Cardiac septum (tissue), 1 donor: ENCODE data around the gene TOMM20. TPM values are rescaled to one million over a fixed set of nuclear protein-coding genes. Genes with fewer than 3 reads are reported as not detected.
"Not testable (repeated sequence)": the region's sequence is repeated elsewhere in the genome, so short reads cannot be mapped to it uniquely, and the experiment has no call there.

Experiments
- DNase-seq: peaks from one replicate; pipeline ENCODE4 v3.0.0-alpha.2; 2020; ENCODE audit warnings: low spot score
- intact Hi-C: fragments of 100-400 bp; cut with DNase I; formaldehyde crosslinking; loops from one replicate; pipeline ENCODE4 v1.14.0; 2022
- total RNA-seq: library from RNA; stranded (reverse); fragmentation: NEBNext Ultra II Directional; extraction: Animal tissue kit (Norgen Biotek cat#: 25700); gene quantifications from one replicate; pipeline ENCODE4 v1.2.1, GENCODE V29; 2021
- donor health status: DM: no; HTN: no; CAD: no.

Gene TOMM20
- total RNA-seq, 1 donor from 2014 or later, result 81.9 TPM

- intact Hi-C loops, result no loop called here
- peak; percentile 43 for DNase-seq
Measured at GRCh38 chr1:235090406-235091069, 38.1 kb downstream of the TOMM20 start.

GRCh38 chr1:235088907-235089306 lies 39.7 kb downstream of the TOMM20 start:
- DNase-seq, result peak; percentile 44
- intact Hi-C loops, result no loop called here

GRCh38 chr1:235088430-235088829 lies 40.2 kb downstream of the TOMM20 start:
- no peak for DNase-seq
- intact Hi-C loops, result no loop called here

GRCh38 chr1:235087906-235088305 lies 40.7 kb downstream of the TOMM20 start:
- intact Hi-C loops, result no loop called here
- DNase-seq, result peak; percentile 54

GRCh38 chr1:235085411-235086117 lies 43.1 kb downstream of the TOMM20 start:
- DNase-seq, intact Hi-C loops: not testable (repeated sequence)

- DNase-seq, result not testable (repeated sequence)
- intact Hi-C loops, result loop anchor here (5.0 kb wide), 1 partner anchor 218 kb away; no protein-coding TSS in a partner anchor
Measured at GRCh38 chr1:235080788-235081187, 47.8 kb downstream of the TOMM20 start.

GRCh38 chr1:235080297-235080657 lies 48.4 kb downstream of the TOMM20 start:
- not testable (repeated sequence) for DNase-seq
- intact Hi-C loops, result loop anchor here (5.0 kb wide), 1 partner anchor 218 kb away; no protein-coding TSS in a partner anchor

- intact Hi-C loops, result loop anchor here (5.0 kb wide), 1 partner anchor 217 kb away; no protein-coding TSS in a partner anchor
- no peak for DNase-seq
Measured at GRCh38 chr1:235079443-235080296, 49.0 kb downstream of the TOMM20 start.

- DNase-seq, result no peak
Measured at GRCh38 chr1:235078480-235079381, 49.9 kb downstream of the TOMM20 start.

GRCh38 chr1:235077571-235078479 lies 50.8 kb downstream of the TOMM20 start:
- no peak for DNase-seq
- intact Hi-C loops, result no loop called here

More at GRCh38 chr1:235078480-235079381, 49.9 kb downstream of the TOMM20 start:
- intact Hi-C loops, result no loop called here

- DNase-seq, result no peak
- intact Hi-C loops, result no loop called here
Measured at GRCh38 chr1:235077163-235077540, 51.5 kb downstream of the TOMM20 start.

GRCh38 chr1:235076504-235077162 lies 52.0 kb downstream of the TOMM20 start:
- DNase-seq, result no peak
- intact Hi-C loops, result no loop called here

- no peak for DNase-seq
- intact Hi-C loops, result loop anchor here (1.0 to 2.0 kb wide), 5 partner anchors 79 to 463 kb away; no protein-coding TSS in a partner anchor
Measured at GRCh38 chr1:235075777-235076308, 52.8 kb downstream of the TOMM20 start.

- intact Hi-C loops, result loop anchor here (1.0 to 2.0 kb wide), 5 partner anchors 78 to 462 kb away; no protein-coding TSS in a partner anchor
- peak; percentile 89 for DNase-seq
Measured at GRCh38 chr1:235075048-235075776, 53.4 kb downstream of the TOMM20 start.

- no peak for DNase-seq
- intact Hi-C loops, result loop anchor here (1.0 to 2.0 kb wide), 5 partner anchors 78 to 462 kb away; no protein-coding TSS in a partner anchor
Measured at GRCh38 chr1:235074523-235075047, 54.1 kb downstream of the TOMM20 start.

- no peak for DNase-seq
- intact Hi-C loops, result loop anchor here (2.0 kb wide), 4 partner anchors 77 to 461 kb away; no protein-coding TSS in a partner anchor
Measured at GRCh38 chr1:235073968-235074522, 54.6 kb downstream of the TOMM20 start.
